ENCODE measurements around the gene PHACTR1.

DNA sequence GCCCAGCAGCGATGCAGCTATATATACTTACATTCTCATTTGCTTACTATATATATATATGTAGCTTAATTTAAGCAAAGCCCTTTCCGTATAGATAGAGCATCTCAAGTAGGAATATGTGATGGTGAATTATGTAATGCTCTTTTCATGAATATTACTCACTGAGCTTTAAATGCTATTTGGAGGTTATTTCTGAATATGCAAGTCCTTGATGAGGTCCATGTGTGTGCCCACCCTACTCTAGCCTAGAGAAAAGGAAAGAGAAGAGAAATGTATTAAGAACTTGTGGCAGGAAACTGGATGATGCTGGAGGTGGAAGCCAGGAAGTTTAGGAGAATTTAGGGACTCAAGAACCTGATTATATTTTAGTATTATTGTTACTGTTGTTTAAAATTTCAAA, 63.2 kb downstream of the PHACTR1 start:
- TF ChIP-seq POLR2A (IDR thresholded peaks at IDR 0.05), result no peak
- TF ChIP-seq, protein P1, sequence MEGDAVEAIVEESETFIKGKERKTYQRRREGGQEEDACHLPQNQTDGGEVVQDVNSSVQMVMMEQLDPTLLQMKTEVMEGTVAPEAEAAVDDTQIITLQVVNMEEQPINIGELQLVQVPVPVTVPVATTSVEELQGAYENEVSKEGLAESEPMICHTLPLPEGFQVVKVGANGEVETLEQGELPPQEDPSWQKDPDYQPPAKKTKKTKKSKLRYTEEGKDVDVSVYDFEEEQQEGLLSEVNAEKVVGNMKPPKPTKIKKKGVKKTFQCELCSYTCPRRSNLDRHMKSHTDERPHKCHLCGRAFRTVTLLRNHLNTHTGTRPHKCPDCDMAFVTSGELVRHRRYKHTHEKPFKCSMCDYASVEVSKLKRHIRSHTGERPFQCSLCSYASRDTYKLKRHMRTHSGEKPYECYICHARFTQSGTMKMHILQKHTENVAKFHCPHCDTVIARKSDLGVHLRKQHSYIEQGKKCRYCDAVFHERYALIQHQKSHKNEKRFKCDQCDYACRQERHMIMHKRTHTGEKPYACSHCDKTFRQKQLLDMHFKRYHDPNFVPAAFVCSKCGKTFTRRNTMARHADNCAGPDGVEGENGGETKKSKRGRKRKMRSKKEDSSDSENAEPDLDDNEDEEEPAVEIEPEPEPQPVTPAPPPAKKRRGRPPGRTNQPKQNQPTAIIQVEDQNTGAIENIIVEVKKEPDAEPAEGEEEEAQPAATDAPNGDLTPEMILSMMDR (IDR thresholded peaks at IDR 0.05), result no peak

Data from prostate gland (tissue), 2 donors.